PC-3 (cell line): ENCODE results near the gene CDH13.

Experiments
- EZH2 ChIP-seq: fragments of 300-600 bp; sonication (generic); IDR thresholded peaks from one replicate; pipeline ENCODE4 v1.6.1; 2017; ENCODE audit warnings: antibody characterized with exemption, mild to moderate bottlenecking, low read length; ENCODE audit not compliant: unreplicated experiment
- EZH2phosphoT487 ChIP-seq: fragments of 300-600 bp; sonication (generic); IDR thresholded peaks from 2 replicates; pipeline ENCODE4 v1.6.1; 2018; ENCODE audit warnings: mild to moderate bottlenecking, antibody characterized with exemption, low read length, borderline replicate concordance
- TF ChIP-seq, protein P1 (sequence below): fragments of 300-600 bp; sonication (generic); conservative IDR thresholded peaks from 2 replicates; pipeline ENCODE4 v1.5.1; 2017; ENCODE audit warnings: antibody characterized with exemption, low read depth, mild to moderate bottlenecking, low read length

DNA sequence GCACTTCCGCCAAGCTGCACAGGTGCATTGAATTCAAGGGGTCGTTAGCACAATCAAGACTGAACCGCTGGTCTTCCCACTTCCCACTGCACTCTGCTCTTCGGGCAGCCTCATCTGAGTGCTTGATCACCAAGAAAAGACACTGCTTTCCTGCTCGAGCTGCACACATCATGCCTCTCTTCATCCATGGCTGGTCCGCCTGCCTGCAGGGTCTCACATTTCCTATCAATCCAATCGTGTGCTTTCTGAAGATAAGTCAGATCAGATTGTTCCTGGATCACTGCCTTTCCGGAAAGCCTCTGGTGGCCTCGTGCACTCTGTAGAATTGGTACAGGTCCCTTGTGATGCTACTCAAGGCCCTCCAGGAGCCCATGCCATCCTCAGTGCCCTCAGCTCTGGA, 1150.2 kb downstream of the CDH13 start:
- TF ChIP-seq, protein P1, sequence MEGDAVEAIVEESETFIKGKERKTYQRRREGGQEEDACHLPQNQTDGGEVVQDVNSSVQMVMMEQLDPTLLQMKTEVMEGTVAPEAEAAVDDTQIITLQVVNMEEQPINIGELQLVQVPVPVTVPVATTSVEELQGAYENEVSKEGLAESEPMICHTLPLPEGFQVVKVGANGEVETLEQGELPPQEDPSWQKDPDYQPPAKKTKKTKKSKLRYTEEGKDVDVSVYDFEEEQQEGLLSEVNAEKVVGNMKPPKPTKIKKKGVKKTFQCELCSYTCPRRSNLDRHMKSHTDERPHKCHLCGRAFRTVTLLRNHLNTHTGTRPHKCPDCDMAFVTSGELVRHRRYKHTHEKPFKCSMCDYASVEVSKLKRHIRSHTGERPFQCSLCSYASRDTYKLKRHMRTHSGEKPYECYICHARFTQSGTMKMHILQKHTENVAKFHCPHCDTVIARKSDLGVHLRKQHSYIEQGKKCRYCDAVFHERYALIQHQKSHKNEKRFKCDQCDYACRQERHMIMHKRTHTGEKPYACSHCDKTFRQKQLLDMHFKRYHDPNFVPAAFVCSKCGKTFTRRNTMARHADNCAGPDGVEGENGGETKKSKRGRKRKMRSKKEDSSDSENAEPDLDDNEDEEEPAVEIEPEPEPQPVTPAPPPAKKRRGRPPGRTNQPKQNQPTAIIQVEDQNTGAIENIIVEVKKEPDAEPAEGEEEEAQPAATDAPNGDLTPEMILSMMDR = no peak
- TF ChIP-seq EZH2 = no peak
- no peak for TF ChIP-seq EZH2phosphoT487
